GM18909 (cell line): ENCODE measurements around the gene CAPN15.

ENCODE experiments used
- ATAC-seq: cut with Tn5 transposase; IDR thresholded peaks from one replicate; pipeline ENCODE4 v1.9.1; 2021; ENCODE audit warnings: mild to moderate bottlenecking; ENCODE audit not compliant: unreplicated experiment, poor library complexity

CAPN15 gene

DNA sequence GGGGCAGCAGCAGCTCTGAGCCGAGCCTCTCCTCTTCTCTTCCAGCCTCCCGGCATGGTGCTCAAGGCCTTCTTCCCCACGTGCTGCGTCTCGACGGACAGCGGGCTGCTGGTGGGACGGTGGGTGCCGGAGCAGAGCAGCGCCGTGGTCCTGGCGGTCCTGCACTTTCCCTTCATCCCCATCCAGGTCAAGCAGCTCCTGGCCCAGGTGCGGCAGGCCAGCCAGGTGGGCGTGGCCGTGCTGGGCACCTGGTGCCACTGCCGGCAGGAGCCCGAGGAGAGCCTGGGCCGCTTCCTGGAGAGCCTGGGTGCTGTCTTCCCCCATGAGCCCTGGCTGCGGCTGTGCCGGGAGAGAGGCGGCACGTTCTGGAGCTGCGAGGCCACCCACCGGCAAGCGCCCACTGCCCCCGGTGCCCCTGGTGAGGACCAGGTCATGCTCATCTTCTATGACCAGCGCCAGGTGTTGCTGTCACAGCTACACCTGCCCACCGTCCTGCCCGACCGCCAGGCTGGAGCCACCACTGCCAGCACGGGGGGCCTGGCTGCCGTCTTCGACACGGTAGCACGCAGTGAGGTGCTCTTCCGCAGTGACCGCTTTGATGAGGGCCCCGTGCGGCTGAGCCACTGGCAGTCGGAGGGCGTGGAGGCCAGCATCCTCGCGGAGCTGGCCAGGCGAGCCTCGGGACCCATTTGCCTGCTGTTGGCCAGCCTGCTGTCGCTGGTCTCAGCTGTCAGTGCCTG is 46.7 kb downstream of the CAPN15 start:
- no peak for ATAC-seq

DNA sequence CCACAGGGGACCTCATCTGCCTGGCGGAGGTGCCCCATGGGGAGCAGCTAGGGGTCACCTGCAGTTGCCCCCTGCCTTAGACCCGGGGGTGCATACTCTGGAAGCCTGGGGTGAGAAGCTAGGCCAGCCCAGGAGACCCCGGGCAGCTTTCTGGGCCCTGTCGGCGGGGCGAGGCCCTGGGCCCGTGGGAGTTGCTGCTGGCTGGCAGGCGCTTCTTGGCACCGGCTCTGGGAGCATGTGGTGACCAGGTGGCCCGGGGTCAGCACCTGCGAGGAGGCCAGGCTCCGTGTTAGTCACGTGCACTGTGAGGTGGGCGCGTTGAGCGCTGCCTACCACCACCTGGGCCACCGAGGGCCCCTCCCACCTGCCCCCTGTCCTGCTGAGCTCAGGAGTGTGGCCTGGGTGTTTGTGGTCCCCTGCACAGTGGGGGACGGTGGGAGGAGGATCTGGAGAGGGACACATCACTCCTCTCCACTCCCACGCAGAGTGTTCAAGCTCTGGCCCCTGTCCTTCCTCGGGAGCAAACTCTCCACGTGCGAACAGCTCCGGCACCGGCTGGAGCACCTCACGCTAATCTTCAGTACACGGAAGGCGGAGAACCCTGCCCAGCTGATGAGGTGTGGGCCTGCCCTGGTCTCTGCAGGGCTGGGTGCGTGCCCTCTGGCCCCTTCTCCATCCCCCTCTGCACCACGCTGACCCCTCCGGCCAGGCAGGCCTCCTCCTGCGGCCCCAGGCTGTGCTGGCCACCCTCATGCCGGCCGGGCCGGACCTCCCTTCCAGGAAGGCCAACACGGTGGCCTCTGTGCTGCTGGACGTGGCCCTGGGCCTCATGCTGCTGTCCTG is 48.1 kb downstream of the CAPN15 start:
- no peak for ATAC-seq

DNA sequence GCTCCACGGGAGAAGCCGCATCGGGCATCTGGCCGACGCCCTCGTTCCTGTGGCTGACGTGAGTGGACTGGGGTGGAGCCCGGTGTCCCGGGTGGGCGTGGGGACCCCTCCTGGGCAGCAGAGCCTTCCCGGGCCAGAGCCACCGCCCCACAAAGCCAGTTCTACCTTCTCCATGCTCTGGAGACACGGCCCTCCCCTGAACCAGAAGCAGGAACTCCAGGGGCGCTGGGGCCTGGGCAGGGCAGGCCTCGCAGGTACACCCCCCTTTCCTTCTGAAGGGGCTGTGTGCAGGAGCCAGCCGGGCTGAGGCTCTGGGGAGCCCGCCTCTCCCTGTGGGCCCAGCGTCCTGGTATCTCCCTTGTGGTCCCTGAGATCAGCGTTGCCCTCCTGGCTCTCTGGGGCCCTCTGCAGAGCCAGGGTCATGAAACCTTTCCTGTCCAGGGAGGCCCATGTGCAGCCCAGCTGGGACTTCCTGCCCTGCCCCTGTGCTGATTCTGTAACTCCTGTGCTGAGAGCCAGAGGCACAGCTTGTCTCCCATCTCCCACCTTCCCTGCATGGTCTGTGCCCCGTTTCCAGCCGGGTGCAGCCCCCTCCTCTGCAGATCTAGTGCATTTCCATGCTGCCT is 48.8 kb downstream of the CAPN15 start:
- ATAC-seq, result no peak

DNA sequence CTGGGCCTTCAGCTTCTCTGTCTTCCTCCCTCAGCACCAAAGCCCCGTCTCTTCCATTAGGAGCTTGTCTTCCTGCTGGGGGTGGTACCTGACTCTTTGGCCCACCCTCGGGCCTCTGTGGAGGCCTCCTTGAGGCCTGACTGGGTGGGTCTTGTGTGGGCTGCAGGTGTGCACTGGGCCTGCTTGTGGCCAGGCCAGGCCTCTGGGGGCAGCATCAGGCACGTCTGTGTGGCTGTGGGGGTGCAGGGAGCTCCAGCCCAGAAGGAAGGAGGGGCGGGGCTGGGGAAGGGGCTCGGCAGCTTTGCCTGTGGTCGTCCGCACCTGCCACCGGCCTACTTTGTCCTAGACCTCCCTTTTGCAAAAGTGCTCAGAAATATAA is 49.3 kb downstream of the CAPN15 start:
- ATAC-seq, result no peak

DNA sequence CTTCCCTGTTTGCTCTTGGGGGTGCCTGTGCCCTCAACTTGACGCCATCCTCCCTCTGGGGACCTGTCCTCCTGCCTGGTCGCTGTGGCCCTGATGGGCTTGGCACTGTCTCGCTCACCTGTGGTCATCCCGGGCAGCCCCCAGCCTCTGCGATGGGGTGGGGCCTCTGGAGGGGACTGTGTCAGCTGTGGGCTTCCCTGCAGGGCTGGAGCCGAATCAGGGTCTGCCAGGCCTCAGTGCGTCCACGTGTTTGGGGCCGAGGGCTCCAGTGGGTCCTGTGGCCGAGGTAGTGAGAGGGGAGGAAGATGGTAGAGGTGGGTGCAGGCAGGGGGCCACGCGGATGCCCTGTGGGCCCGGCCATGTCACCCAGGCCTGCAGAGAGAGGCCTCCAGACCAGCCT is 50.3 kb downstream of the CAPN15 start:
- no peak for ATAC-seq

DNA sequence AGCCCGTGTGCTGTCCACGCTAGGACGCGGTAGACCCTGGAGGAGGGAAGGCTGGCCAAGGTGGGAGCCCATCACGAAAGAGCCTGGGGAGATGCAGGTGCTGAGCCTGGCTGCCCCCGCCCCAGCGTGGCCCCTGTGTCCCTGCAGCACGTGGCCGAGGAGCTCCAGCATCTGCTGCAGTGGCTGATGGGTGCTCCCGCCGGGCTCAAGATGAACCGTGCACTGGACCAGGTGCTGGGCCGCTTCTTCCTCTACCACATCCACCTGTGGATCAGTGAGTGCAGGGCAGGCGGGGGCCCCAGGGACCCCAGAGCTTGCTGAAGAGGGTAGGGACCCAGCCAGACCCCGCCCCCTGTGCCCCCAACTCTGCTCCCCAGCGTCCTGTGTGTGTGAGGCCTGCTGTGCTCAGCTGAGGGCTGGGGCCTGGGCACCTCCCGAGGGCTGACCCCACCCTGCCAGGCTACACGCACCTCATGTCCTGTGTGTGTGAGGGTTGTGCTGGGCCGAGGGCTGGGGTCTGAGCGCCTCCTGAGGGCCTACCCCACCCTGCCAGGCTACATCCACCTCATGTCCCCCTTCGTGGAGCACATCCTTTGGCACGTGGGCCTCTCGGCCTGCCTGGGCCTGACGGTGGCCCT is 50.8 kb downstream of the CAPN15 start:
- no peak for ATAC-seq

DNA sequence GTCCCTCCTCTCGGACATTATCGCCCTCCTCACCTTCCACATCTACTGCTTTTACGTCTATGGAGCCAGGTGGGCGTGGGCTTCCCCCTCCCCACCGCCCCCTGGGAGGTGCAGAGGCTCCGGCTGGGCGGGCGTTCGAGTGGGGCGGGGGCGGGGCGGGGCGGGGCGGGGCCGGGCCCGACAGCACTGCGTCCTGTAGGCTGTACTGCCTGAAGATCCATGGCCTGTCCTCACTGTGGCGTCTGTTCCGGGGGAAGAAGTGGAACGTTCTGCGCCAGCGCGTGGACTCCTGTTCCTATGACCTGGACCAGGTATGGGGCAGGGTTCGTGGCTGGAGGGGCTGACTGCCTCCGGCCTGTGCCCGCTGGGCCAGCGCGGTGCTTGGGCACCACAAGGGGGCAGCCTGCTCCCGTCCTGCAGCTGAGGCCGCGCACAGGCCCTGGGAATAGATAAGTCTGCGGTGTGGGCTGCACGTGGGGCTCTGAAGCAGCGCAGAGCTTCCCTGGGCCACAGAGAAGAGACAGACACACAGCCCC is 51.4 kb downstream of the CAPN15 start:
- peak; percentile 60 for ATAC-seq

DNA sequence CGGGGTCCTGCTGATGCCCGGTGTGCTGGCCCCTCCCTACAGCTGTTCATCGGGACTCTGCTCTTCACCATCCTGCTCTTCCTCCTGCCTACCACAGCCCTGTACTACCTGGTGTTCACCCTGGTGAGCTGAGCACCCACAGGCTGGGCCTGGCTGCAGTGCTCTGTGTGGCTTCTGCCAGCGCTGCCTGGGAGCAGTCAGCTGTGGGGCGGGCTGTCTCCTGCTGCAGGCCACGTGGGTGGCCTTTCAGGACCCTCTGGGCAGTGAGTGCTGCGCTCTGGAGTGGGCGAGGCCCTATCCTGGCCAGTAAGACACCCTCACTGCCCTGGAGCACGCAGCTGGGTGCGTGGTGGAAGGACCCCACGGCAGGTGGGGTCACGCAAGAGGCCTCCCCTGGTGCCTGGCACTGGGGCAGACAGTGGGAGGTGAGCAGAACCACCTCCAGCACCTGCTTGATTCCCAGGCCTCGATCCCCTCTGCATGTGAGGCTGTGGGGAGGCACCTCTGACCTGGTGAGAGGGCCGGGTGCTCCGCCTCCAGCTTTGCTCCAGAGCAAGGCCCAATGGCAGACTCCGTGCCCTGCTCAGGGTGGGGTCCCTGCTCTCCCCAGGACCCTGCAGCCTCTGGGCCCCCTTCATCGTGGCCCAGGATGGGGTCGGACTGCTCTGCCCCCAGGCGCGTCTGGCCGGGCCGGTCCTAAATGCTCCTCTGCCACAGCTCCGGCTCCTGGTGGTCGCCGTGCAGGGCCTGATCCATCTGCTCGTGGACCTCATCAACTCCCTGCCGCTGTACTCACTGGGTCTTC is 52.8 kb downstream of the CAPN15 start:
- no peak for ATAC-seq

DNA sequence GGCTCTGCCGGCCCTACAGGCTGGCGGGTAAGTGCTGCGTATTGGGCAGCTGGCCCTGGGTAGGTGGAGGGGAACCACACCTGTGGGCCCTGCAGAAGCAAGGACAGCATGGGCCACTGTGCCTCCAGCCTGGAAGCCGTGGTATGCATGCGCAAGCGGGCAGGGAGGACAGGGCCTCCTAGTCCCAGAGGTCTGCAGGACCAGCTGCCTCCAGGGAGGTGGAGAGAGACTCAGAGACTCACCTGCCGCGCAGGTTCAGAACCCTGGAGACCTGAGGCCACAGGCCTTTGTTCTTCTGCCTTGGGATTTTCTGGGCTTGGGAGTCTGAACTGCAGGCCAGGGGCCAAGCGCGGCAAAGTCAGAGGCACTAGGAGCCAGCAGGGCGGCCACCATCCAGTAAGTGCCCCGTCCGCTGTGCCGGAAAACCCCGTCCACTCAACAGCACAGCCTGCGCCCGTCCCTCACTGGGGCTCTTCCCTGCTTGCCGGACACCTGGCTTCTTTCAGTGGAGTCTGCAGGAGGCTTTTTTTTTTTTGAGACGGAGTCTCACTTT is 53.5 kb downstream of the CAPN15 start:
- no peak for ATAC-seq

DNA sequence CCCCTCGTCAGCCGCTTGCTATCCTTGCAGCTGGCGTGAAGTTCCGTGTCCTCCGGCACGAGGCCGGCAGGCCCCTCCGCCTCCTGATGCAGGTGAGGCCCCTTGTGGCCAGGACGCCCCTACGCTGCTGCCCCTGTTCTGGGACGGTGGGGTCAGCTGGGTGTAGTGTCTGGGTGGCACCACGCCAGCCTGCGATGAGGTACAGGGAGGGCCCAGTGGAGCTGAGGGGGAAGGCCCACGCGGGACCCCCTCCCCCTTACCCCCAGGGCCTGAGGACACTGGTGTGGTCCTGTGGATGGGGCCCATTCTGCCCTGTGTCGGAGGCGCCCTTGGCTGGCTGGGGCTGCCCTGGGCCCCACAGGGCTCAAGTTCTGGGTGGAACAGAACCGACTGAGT is 54.7 kb downstream of the CAPN15 start:
- no peak for ATAC-seq

DNA sequence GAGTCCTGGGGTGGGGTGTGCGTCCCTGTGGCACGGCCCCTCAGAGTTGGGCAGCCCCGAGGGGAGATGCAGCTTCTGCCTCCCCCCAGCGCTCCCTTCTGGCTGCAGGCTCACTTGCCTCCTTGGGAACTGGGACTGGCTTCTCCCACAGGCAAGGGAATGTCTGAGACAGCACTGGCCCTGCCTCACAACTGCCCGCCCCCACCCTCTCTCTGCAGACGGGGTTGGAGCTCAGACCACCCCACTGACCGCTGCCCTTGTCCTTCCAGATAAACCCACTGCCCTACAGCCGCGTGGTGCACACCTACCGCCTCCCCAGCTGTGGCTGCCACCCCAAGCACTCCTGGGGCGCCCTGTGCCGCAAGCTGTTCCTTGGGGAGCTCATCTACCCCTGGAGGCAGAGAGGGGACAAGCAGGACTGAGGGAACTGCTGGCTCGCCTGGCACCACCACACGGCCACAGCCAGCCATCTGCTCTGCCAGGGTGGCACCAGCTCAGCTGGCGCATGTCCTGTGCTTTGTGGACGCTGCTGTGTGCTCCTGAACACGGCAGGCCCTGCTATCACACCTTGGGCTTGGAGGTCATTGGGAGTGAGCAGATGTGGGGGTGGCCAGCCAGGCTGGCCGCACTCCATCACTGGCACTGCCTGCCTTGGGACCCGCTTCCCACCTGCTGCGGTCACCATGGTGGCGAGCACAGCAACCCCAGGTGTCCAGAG is 55.3 kb downstream of the CAPN15 start:
- no peak for ATAC-seq

DNA sequence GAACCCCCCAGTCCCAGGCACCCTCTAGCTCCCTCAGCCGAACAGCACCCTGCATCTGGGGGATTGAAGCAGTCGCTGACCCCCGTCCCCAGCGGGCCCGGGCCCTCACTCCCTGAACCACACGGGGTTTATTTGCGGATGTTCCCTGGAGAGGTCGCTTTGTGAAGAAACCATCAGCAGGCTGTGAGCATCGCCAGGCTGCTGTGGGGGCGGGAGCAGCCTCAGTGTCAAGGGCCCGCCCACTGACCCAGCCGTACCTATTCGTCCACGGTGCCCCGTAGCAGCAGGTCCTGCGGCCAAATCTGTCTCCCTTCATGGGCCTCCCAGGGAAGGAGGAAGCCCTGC is 55.9 kb downstream of the CAPN15 start:
- no peak for ATAC-seq

DNA sequence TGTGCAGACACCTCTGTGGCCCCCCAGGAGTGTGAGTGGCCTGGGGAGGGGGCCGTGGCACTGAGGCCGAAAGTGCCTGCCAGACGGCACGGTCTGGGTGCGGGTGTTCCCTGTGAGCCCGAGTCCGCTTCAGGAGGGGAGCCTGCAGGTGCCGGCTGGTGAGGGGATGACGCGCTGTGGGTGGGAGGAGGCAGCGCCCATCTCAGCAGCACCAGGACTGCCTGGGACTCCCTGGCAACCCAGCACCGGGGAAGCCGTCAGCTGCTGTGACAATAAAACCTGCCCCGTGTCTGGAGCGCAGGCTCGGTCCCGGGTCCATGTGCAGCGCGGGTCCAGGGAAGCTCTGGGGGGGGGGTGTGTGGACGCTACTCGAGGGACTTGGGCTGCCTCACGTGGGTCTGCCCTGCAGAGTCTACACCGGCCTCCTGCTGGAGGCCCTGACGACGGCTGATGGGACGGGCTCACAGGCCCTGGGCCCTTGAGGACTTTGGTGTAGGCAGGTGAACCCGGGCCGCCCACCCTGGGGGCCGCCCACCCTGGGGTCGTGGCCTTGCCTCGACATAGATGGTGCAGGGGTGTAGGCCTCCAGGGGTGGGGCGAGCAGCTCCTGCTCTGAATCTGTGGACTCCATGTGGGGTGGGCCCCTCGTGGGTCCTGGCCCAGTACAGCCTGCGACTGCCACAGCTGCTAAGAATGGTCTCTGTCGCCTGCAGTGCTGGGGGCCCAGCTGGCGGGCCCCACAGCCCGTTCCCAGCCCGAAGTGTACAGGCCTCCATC is 56.5 kb downstream of the CAPN15 start:
- no peak for ATAC-seq

DNA sequence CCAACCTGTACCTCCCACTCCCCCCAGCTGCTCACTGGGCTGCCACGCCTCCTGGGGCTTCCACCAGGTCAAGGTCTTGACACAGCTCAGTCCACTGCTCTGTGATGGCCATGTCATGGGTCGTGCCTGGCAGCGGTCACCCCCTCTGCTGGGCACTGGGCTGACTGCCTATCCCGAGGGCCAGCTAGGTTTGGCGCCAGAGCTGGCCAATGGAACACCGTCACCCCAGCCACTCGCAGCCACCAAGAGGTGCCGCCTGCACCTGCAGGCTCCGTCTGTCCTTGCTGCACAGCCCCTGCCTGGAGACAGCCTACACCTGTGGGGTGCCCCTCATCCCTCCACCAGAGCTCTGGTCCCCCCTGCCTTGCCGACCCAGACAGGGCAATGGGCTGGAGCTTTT is 57.8 kb downstream of the CAPN15 start:
- no peak for ATAC-seq

DNA sequence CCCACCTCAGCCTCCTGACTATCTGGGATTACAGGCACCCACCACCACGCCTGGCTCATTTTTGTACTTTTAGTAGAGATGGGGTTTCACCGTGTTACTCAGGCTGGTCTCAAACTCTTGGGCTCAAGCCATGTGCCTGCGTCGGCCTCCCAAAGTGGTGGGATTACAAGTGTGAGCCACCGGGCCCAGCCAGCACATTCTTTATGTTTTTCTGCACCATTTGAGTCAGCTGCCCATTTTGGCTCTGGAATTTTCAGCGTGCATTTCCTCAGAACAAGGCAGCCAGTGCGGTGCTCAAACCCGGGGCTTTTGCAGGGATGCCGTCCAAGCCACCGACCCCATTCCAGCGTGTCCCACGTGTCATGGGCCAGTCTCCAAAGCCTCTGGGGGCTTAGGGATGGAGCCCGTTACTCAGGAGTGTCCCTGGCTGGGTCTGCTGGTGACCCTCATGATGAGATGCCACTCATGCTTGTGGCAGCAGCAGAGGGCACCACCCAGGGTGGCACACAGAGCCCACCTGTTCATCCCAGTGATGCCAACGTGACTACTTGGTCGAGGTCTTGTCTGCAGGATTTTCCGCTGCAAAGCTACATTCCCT is 58.6 kb downstream of the CAPN15 start:
- ATAC-seq, result no peak

DNA sequence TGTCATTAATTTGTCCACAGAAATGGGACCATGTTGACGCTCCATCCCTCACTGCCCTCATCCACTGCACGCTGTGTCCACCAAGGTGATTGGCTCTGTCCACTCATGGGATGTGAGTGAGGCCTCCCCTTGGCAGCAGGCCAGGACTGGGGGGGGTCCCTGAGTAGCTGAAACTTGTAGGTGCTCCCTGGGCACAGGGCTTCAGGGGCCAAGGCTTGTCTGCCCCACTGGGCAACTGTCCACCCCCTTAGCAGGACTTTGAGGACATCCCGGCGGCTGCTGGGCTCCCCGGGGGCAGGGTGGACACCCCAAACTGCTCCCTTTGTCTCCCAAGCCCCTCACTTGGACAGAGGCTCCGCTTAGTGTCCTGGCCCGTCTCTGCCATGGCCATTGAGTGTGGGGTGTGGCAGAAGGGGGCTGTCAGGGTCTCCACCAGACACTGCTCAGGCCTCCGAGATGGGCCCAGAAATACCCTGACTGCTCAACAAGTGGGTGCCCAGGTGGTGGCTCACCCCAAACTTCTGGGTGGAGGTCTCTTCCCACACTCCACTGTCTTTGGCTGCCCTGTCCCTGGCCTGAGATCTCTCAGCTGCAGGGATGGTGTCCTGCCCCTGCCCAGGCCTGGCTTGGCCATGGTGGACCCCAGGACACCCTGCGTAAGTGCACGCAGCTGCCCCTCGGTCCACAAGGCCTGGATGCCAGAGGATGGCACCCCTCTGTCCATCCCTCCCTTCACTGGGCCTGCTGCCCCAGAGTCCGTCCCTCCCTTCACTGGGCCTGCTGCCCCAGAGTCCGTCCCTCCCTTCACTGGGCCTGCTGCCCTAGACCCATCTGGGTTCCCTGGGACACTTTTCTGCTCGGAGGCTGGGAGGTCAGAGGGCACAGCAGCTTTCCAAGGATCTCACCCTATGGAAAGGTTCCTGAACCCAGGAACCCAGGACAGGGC is 59.4 kb downstream of the CAPN15 start:
- no peak for ATAC-seq

DNA sequence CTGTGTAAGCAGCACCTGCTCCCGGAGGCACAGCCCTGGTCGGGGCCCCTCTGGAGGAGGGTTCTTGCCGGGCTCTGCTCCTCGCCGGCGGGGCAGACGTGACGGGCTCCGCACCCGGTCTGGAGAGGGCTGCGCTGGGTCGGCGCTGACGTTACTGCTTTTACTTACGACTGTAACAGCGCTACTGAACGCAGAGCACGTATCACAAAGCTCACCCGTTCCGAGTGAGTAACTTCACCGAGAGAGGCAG is 61.1 kb downstream of the CAPN15 start:
- ATAC-seq, result peak; percentile 13
